ENCODE measurements around the gene MAPK9.

MAPK9 gene

DNA sequence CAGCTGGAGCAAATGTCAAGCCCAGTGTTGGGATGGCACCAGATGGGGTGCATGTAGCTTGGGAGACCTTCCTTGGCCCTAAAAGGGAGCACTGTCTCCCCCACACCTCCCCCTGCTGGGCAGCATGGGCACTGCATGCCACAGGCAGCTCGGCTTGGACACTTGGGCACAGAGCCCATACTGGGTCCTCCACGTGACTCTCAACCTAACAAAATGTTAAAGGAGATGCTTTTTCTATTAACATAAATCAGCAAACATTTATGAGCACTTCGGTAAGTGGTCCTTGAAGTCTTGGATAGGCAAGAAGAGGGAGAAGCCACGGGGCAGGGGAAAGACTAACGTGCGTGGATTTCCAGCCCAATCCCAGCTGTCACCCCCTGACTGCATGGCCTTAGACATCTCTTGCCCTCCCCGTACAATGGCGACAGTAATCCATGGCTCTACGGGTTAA lies 23.9 kb upstream of the MAPK9 start:
- TF ChIP-seq, protein P1, sequence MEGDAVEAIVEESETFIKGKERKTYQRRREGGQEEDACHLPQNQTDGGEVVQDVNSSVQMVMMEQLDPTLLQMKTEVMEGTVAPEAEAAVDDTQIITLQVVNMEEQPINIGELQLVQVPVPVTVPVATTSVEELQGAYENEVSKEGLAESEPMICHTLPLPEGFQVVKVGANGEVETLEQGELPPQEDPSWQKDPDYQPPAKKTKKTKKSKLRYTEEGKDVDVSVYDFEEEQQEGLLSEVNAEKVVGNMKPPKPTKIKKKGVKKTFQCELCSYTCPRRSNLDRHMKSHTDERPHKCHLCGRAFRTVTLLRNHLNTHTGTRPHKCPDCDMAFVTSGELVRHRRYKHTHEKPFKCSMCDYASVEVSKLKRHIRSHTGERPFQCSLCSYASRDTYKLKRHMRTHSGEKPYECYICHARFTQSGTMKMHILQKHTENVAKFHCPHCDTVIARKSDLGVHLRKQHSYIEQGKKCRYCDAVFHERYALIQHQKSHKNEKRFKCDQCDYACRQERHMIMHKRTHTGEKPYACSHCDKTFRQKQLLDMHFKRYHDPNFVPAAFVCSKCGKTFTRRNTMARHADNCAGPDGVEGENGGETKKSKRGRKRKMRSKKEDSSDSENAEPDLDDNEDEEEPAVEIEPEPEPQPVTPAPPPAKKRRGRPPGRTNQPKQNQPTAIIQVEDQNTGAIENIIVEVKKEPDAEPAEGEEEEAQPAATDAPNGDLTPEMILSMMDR (conservative IDR thresholded peaks at IDR 0.05; ENCODE audit: control insufficient read depth, insufficient read depth, low read depth, low read length) = peak; percentile 98
- no peak overlapping the region for H3K4me3 ChIP-seq (ENCODE audit: control insufficient read depth, low read depth, low read length)
- peak; percentile 64 for DNase-seq (ENCODE audit: low read depth)

DNA sequence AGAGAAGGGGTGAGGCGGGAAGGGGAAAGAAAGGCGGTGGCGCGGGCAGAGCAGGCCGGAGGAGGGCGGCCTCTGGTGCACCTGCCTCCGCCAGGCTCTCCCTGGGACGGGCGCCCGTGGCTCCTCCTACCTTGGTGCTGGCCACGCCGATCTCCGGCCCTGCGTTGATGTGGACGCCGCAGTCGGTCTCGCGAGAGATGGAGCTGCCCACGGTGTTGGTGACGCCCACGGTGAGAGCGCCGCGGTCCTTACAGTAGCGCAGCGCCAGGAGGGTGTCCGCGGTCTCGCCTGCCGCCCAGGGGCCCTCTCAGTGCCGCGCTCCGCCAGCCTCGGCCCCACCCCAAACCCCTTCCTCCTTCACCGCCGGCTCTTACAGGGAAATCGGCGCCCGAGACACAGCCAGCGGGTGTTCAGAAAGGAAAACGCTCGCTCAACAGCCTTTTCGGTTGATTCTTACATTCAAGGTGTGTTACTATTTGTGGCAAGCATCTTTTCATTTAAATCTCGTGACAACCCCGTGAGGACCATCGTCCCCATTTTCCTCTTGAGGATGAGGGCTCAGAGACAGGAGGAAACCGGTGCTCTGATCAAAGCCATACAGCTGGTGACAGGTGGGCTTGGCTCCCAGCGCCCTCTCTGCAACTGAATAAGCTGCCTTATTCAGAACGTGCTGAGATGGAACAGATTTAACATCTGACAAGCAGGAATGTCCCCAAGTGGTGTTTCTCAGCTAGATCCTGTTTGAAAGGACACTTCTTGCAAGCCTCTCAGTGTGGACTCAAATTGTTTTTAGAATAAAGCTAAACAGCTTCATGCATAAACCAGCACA lies 22.0 kb upstream of the MAPK9 start:
- TF ChIP-seq, protein P1 (conservative IDR thresholded peaks at IDR 0.05; ENCODE audit: control insufficient read depth, insufficient read depth, low read depth, low read length) = no peak
- H3K4me3 ChIP-seq (ENCODE audit: control insufficient read depth, low read depth, low read length) = no peak overlapping the region
- DNase-seq (ENCODE audit: low read depth) = no peak

DNA sequence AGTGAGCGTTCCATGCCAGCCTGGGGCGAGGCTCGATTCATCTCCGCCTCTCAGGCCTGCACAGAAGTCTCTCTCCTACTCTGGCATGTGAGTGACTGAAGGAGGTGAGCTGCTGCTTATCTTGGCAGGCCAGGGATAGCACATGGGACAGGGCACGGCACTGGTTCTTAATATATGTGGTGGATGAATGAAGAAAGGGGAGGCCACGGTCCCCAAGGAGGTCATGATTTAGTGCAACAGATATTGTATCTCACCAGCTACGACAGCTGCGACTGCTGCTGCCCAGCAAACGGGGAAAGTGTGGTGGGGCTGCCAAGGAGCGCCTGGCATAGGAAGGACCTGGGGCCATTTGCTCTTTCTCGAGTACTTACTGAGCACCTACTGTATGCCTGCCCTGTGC lies 19.3 kb upstream of the MAPK9 start:
- H3K4me3 ChIP-seq (ENCODE audit: control insufficient read depth, low read depth, low read length) = no peak overlapping the region
- TF ChIP-seq, protein P1 (conservative IDR thresholded peaks at IDR 0.05; ENCODE audit: control insufficient read depth, insufficient read depth, low read depth, low read length) = no peak
- DNase-seq (ENCODE audit: low read depth) = no peak

DNA sequence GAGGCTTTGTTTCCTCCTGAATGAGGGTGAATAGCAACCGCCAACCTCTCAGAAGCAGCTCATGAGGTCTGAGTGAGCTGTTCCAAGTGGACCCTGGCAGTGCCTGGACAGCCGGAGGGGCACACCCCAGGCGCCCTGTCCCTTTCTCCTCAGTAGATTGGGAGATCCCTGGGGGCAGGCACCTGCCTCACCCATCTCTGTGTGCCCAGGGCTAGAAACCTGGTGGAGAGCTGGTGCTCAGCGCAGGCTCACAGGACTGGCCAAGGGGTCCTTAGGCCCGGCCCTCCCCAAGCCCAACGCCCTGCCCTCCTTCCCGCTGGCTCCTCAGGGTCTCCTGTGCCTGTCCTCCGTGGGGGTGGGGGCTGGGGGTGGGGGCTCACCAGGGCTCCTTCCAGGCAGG lies 14.9 kb upstream of the MAPK9 start:
- DNase-seq (ENCODE audit: low read depth) = no peak
- no peak overlapping the region for H3K4me3 ChIP-seq (ENCODE audit: control insufficient read depth, low read depth, low read length)
- TF ChIP-seq, protein P1 (conservative IDR thresholded peaks at IDR 0.05; ENCODE audit: control insufficient read depth, insufficient read depth, low read depth, low read length) = no peak

DNA sequence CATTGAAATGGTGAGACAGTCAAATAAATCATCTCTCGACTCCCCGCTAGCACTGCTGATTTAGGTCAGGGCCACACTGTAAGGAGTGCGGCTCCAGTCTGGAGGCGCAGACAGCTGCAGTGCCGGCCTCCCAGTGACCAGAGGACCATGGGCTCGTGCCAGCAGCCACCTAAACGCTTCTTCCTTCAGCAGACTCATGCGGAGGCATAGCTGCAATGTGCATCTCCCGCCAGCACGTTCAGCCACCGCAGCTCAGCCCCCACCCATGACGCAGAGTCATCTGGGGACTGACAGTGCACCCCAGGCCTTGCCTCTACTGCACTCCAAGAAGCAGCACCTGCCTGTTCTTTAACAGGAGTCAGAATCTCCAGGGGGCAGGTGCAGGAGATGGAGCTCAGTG lies 13.6 kb upstream of the MAPK9 start:
- DNase-seq (ENCODE audit: low read depth) = no peak
- no peak overlapping the region for H3K4me3 ChIP-seq (ENCODE audit: control insufficient read depth, low read depth, low read length)
- TF ChIP-seq, protein P1 (conservative IDR thresholded peaks at IDR 0.05; ENCODE audit: control insufficient read depth, insufficient read depth, low read depth, low read length) = no peak

DNA sequence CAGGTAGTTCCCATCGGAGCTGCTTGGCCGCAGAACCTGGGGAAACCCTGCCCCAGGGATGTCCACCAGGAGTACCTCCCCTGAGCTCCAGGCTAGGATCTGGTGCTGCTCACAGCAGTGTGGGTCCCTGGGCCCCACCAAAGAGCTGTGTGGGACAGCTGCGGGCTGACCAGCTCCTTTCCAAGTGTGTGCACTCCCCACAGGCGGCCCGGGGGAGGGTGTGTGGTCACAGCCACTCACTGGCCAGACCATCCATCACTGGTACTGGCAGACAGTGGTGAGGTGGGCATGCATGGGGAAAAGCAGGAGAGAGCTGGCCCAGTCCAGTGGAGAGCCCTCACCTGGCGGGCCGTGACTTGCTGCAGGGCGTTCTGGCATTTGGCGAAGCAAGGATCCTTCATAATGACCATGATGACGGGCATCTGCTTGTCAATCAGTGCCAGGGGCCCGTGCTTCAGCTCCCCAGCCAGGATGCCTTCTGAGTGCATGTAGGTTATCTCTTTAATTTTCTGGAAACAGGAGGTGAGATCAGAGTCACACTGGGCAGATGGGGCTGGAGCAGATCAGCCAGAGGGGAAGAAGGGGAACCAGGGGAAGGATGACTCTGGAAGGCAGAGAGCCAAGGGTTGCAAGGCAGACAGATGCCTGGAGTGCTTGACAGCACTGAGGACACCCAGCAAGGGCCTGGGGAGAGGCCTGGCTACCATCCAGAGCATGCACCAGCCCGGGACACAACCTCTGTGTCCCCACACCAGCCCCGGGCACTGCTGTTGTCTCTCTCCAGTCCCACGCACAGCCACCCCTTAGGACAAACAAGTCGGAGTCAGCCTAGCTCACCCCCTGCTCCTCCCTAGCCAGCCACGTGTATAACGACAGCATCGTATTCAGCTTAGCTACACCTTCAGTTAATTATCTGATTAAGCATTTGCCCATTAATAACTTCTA lies 12.8 kb upstream of the MAPK9 start:
- DNase-seq (ENCODE audit: low read depth) = no peak
- TF ChIP-seq, protein P1 (conservative IDR thresholded peaks at IDR 0.05; ENCODE audit: control insufficient read depth, insufficient read depth, low read depth, low read length) = no peak
- no peak overlapping the region for H3K4me3 ChIP-seq (ENCODE audit: control insufficient read depth, low read depth, low read length)

All from fibroblast of mammary gland (primary cell).